Left renal cortex interstitium (tissue), 4 donors: ENCODE data around the gene MORF4L2. TPM values are rescaled to one million over a fixed set of nuclear protein-coding genes. Genes with fewer than 3 reads are reported as not detected.

Source experiments
- DNase-seq, 4 donors: peaks; one replicate each; pipeline ENCODE4 v3.0.0-alpha.2; 2013; ENCODE audit warnings: low read depth in 4 of 4, low spot score in 2 of 4, missing footprints in 1 of 4
- polyA plus RNA-seq, 4 donors: library from polyadenylated mRNA; unstranded; fragments of 120-200 nt; gene quantifications; one replicate each; pipeline ENCODE4 v1.2.1, GENCODE V29; 2013; ENCODE audit not compliant: insufficient read length in 4 of 4

Gene MORF4L2
- polyA plus RNA-seq, 4 donors = 280 to 343 (median 320) TPM

DNA sequence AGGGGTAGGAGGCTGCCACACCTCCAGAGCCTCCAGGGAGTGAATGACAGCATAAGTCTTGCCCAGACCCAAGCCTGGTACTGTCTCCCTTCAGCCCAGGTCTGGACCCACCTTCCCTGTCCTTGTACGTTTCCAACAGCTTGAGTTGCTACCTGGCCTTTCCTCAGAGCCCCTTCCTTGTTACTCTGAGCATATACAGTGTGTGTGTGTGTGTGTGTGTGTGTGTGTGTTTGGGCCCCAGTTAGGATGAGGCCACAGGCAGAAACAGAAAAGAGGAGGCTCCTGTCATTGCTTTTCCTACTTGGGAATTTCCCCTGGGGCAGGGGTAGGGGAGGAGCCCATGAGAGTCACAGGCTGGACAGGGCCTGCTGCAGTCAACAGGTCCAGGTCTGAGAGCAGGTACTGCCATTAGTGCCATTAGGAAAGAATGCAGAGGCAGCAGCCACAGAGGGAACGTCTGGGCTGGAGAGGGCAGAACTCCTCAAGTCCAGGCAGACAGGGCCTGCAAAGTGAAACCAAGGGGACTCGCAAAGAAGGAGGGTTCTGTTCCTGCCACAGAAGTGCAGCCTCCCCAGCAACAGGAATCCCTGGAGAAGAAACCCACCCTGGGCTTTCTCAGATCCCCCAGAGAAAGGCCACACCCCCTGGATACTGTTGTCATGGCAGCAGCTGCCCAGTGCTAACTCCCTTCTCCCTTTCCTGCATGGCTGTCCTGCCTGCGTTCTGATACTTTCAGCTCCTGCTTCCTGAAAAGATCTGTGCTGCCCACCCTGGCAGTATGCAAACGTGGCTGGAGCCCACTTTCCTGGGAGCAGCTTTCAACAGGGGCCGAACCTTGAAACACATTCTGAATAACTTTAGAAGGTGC lies 47.8 kb downstream of the MORF4L2 start:
- peak in 1 of 4 donors; percentile 31 for DNase-seq

- DNase-seq = no peak
These were observed 48.7 kb downstream of the MORF4L2 start for GRCh38 chrX:103637604-103638338.

DNA sequence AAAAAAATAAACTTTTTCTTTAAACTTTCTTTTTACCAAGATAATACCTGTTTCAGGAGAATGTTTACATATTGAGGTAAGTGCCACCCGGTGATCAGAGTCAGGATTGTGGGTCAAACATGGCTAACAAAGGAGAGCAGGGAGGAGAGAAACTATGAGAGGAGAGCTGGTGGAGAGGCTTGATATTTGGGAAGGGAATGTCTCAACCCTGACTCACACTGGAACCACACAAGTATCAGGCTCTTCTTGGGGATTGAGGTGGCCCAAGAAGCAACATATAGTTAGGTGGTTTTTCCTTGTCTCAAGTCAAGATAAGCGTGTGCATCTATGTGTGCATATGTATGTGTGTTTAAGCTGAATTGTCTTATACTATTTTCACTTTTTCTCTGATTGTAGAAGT lies 51.1 kb downstream of the MORF4L2 start:
- no peak for DNase-seq

DNA sequence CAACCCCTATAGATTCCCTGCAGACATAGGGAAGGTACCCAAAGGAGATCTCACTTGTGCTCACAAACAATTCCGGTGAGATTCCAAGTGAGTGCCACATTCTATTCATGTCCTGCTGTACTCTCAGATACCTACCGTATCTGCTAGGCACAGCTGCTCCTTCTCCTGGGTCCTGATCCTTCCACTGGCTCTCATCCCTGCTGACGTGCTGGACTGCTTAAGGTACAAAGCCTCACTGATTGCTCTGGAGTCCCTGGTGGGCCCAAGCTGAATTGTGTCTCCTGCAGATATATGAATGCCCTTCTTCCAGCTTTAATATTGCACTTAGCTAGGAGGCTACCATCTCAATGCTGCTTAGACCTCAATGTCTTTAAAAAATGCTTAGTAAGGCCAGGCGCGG lies 55.4 kb downstream of the MORF4L2 start:
- no peak for DNase-seq

- DNase-seq = no peak
These were observed 56.4 kb downstream of the MORF4L2 start for GRCh38 chrX:103630171-103630511.

DNA sequence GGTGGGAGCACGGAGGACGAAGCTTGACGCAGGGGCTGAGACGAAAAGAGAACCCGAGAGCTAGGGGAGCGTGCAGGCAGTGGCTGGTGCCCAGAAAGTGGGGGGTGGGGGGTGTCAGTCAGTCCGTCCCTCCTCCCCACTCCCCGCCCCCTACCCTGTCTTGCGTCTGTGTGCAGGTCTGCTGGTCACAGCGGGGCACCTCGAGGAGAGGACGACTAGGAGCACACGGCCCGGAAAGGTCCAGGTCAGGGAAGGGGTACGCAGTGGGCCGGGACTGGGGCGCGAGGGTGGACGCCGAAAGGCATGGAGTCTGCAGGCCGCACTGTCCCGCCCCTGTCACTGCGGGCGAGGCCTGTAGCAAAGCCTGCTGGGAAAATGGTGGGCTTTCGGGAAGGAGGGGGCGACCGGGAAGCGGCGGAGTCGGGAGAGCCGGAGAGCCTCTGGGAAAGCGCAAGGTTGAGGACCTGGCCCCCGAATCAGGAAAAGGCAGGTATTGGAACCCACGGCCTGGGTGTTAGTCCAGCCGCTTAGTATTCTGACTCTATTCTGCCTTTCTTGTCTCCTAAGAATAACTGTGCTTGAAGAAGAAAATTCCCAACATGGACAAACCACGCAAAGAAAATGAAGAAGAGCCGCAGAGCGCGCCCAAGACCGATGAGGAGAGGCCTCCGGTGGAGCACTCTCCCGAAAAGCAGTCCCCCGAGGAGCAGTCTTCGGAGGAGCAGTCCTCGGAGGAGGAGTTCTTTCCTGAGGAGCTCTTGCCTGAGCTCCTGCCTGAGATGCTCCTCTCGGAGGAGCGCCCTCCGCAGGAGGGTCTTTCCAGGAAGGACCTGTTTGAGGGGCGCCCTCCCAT lies 57.0 kb downstream of the MORF4L2 start:
- DNase-seq = peak in 2 of 4 donors; percentile 59 to 67

DNA sequence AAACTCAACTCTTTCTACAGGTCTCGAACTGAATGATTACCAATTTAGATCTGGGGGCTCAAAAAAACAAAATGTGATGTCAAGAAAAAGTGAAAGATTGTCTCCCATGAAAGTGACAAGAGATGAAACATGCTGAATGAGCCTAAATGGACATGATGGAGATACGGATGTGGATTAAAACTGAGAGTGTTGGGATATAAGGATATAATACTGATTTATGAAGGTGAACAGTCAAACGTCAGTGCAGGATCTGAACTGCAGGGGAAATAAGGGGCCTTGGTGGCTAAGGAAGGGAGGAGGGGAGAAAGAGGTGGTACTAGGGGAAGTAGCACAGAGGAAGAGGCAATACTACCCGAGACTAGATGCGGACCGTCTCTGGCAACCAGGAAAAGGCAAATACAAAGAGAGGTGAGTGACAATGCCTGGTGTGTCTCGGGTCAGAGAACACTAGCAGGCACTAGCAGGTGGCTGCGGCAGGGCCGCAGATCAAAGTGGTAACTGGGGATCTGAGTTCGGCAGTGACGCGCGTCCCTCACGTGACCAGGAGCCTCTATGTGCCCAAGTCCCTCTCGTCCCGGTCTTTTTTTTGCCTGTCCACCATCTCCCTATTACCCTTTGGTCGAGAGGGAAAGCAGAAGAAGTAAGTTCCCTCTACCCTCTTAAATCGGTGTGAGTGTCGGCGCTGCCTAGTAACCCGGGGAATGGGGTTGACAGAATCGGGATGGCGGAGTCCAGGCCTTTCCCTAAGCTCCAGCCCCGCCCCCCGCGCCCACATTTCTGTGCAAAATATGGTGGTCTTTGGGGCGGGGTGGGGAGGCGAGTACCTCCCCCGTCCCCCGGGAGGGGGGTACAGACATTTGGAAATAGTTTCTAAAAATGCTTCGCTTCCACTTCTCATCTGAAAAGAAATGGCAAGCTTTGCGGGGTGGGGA lies 57.8 kb downstream of the MORF4L2 start, which contains the start of gene TCEAL1:
TCEAL1 (plus strand) TSS at position 590 of the 932 bp plus-strand sequence. CDS start 942 bp downstream, outside the sequence.
- DNase-seq = peak in 2 of 4 donors; percentile 37 to 58

- no peak for DNase-seq
These were observed 59.6 kb downstream of the MORF4L2 start for GRCh38 chrX:103626855-103627254.

Other genes with a start within 250 kb of the MORF4L2 start
- gene RAB40A, start 167.2 kb downstream of the MORF4L2 start, polyA plus RNA-seq = 1 to 10 TPM; 1.9 to 4.8 (median 3.5) TPM
- gene TCEAL4, start 101.2 kb downstream of the MORF4L2 start, polyA plus RNA-seq = 100 to 1,000 TPM; 153 to 204 (median 173) TPM
- 10 to 100 TPM; 36.2 to 39.2 (median 37.3) TPM for gene TCEAL3, start 78.7 kb downstream of the MORF4L2 start, polyA plus RNA-seq
- 10 to 100 TPM; 26.3 to 34.0 (median 30.3) TPM for gene TCEAL1, start 57.7 kb downstream of the MORF4L2 start, polyA plus RNA-seq
- gene TMEM31, start 24.2 kb upstream of the MORF4L2 start, polyA plus RNA-seq = 1 to 10 TPM in 3 of 4 donors, under 1 TPM in 1; 0.57 to 1.4 (median 1.2) TPM
- gene PLP1, start 90.1 kb upstream of the MORF4L2 start, polyA plus RNA-seq = 10 to 100 TPM in 1 of 4 donors, 1 to 10 TPM in 3; 5.0 to 11.8 (median 7.4) TPM
- gene RAB9B, start 145.6 kb upstream of the MORF4L2 start, polyA plus RNA-seq = 1 to 10 TPM; 2.4 to 2.9 (median 2.6) TPM